ENCODE measurements around the gene GDPD3.
A peak's percentile ranks its signal among the peaks of the same experiment; 100 is the strongest.

Gene GDPD3

DNA sequence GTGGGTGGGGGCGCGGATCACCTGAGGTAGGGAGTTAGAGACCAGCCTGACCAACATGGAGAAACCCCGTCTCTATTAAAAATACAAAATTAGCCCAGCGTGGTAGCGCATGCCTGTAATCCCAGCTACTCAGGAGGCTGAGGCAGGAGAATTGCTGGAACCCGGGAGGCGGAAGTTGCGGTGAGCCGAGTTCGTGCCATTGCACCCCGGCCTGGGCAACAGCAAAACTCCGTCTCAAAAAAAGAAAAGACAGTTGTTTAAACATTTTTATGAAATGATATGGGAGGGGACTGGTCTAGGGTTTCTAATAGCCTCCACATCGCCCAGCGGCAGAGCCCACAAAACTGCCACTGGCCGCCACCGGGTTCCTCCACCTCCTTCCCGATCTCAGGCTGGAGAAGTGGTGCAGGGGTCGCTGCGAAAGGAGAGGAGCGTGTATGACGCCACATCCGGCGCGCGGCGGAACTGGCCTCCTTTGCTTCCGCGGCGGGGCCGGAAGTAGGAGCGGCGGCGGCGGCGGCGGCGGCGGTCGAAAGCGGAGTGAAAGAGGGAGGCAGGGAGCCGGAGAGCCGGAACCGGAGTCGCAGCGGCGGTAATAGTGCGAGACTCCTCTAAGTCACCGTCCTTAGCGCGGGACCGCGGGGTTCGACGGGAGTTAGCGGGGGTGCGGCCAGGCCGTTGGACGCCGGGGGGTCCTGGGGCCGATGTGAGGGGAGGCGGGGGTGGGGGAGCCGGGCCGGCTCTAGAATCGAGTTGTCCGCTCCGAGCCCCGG, 37.6 kb downstream of the GDPD3 start, which contains the start of gene PPP4C:
Gene PPP4C, plus strand, starts transcription at position 492 of the 773 bp plus-strand sequence. CDS start 384 bp downstream, outside the sequence.
- peak; percentile 85 to 93 for DNase-seq

DNA sequence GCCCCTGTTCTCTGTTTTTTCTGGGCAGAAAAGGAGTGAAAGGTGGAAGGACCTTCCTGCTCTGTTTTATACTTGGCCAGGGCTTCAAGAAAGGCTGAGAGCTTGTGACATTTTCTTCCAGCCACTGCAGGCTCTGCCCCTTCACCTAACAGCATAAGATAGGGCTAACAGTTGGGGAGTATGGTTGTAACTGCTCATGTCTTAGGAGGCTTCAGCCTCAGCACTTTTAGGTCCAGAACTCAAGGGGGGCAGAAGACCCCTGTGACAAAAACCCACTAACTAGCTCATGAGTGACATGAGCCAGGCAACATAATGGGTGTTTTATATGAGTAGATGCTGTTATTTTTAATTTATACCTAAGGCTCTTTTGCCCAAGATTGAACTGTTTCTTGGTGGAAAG, 42.8 kb downstream of the GDPD3 start:
- no peak for DNase-seq

DNA sequence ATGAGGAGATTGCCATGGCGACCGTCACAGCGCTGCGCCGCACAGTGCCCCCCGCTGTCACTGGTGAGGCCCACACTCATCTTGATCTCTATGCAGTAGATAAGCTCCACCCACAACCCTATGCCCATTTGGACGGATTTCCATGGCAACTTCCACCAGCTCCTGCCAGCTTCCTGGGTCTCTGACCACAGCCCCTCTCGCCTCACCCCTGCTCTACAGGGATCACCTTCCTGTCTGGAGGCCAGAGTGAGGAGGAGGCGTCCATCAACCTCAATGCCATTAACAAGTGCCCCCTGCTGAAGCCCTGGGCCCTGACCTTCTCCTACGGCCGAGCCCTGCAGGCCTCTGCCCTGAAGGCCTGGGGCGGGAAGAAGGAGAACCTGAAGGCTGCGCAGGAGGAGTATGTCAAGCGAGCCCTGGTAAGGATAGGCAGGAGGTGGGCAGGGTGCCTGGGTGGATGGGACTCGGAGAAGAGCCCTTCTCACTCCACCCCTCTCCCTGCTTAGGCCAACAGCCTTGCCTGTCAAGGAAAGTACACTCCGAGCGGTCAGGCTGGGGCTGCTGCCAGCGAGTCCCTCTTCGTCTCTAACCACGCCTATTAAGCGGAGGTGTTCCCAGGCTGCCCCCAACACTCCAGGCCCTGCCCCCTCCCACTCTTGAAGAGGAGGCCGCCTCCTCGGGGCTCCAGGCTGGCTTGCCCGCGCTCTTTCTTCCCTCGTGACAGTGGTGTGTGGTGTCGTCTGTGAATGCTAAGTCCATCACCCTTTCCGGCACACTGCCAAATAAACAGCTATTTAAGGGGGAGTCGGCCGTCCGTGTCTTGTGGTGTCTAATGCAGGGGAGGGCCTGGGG, 43.5 kb downstream of the GDPD3 start:
- DNase-seq, result no peak

DNA sequence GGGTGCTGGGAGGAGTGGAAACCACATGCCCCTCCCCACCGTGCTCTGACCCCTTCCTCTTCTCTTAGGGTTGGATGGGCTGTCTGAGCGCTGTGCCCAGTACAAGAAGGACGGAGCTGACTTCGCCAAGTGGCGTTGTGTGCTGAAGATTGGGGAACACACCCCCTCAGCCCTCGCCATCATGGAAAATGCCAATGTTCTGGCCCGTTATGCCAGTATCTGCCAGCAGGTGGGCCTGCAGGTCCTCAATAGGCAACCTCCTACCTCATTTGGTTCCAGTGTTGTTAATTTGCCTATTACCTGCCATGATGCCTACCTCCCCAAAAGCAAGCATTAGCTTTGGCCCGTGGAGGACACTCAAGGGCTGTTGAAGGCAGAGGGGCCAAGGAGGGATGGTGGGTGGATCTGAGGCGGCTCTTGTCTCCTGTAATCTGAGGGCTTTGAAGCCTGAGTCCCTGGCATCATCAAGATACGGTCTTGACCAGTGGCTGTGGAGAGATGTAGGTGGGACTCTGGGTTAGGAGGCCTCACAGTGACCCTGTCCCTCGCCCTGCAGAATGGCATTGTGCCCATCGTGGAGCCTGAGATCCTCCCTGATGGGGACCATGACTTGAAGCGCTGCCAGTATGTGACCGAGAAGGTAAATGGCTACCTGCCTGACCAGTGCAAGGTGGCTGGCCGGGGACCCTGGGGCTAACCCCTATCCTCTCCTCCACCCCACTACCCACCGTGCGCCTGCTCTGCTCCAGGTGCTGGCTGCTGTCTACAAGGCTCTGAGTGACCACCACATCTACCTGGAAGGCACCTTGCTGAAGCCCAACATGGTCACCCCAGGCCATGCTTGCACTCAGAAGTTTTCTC, 44.4 kb downstream of the GDPD3 start:
- DNase-seq, result peak in 1 of 2 experiments; percentile 43

DNA sequence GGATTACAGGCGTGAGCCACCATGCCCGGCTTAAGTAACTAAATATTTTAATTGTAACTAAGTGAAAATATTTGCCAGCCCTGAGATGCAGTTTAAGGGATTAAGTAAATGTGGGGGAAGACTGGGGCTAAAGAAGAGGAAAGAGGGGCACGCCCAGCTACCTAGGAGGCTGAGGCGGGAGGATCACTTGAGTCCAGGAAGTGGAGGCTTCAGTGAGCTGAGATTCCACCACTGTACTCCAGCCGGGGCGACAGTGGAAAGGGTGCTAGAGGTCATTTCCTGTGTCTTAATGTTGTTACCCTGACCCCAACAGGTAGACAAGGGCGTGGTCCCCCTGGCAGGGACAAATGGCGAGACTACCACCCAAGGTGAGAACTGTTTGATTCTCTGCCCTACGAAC, 45.0 kb downstream of the GDPD3 start:
- no peak for DNase-seq

DNA sequence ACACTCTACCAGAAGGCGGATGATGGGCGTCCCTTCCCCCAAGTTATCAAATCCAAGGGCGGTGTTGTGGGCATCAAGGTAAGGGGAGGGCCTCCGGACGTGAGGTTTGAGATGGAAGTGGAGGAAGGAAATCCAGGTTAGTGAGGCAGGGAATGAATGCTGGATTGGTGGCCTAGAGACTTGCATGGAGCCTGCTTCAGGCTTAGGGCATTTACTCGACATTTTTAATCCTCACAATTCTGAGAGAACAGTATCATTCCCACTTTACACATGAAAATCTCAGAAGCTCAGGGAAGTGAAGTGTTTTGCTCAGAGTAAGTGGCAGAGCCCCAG, 45.8 kb downstream of the GDPD3 start:
- DNase-seq, result peak in 1 of 2 experiments; percentile 23

DNA sequence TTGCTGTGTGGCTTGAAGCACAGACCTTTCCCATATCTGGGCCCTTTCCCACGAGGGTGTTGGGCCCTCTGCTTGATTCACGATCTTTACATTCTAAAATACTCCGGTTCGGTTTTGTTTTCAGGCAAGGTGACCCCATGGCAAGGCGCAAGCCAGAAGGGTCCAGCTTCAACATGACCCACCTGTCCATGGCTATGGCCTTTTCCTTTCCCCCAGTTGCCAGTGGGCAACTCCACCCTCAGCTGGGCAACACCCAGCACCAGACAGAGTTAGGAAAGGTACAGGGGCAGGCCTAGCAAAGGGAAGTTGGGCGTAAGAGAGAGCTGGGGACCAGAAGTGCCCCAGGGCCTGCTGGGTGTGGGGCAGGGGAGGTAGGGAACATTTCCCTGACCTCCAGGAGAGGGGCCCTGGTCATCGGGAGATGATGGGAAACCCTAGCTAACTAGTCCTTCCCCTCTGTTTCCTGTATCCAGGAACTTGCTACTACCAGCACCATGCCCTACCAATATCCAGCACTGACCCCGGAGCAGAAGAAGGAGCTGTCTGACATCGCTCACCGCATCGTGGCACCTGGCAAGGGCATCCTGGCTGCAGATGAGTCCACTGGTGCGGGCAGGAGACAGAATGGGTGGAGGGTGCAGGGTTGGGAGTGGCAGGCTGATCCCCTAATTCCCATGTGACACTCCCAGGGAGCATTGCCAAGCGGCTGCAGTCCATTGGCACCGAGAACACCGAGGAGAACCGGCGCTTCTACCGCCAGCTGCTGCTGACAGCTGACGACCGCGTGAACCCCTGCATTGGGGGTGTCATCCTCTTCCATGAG, 46.4 kb downstream of the GDPD3 start:
- no peak for DNase-seq

DNA sequence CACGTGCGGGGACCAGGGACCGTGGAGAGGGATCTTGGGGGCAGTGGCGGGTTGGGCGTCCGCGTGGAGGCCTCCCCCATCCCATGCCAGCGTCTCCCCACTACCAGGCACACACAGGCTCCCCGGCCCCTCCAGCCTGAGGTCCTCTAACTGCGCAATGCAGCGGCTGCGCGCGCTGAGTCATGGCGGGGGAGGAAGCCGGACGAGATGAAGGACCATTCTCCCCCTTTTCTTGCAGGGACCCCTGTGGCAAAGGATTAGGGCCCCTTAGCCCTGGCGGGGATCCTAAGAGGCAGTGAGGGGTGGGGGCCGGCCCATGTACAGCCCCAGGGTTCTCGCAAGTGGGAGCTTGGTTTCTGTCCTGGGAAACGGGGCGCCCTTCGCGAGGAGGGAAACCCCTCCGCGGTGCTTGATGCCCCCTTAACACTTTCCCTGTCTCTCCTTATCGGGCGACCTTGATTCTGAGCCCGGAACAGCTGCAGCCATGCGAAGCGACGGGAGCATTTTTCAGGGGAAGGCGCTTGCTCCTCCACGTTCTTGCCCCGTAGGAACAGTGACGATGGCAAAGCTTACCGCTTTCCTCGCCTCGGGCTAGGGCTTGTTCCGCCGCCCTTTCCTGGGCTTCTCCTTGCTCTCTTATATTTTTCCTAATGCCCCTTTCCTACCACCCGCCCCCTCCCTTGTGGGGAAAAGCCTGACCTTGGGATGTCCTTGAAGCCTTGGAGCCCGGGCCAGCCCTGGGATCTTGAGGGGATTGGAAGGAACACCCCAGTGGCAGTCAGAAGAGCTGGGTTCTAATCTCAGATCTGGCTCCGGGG, 47.2 kb downstream of the GDPD3 start:
- peak in 1 of 2 experiments; percentile 54 for DNase-seq

DNA sequence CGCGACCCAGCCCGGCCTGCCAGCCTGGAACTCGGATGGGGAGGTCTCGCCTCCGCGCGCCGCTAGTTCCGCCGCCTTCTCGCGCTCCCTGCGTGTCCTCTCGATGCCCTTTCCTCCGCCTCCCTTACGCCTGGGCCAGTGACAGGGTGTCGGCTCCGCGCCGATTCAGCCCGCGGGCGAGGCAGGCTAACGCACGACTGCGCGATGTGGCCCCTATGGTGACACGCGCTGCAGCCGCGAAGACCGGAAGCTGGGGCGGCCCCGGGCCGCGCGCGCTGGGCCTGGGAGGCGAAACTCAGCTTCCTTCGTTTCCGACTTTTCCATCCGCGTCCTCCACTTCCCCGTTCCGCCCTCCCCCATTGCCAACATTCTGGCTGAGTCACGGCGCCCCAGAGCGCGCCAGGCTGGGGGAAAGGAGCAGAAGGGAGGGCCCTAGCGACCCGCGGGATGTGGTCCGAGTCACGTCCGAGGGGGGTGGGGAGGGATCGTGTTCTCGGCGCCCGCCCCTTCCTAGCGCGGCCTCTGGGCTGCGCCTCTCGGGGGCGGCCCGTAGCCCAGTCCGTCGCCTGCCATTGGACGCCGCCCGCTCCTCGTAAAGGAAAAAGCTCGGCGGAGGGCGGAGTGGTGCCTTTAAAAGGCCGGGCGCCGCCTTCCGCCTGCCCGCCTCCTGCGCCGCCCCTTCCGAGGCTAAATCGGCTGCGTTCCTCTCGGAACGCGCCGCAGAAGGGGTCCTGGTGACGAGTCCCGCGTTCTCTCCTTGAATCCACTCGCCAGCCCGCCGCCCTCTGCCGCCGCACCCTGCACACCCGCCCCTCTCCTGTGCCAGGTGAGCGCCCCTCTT, 48.0 kb downstream of the GDPD3 start, which contains the start of gene ALDOA:
Gene ALDOA, plus strand, starts transcription at position 659 of the 841 bp plus-strand sequence. CDS start 1,138 bp downstream, outside the sequence.
- peak; percentile 98 for DNase-seq

DNA sequence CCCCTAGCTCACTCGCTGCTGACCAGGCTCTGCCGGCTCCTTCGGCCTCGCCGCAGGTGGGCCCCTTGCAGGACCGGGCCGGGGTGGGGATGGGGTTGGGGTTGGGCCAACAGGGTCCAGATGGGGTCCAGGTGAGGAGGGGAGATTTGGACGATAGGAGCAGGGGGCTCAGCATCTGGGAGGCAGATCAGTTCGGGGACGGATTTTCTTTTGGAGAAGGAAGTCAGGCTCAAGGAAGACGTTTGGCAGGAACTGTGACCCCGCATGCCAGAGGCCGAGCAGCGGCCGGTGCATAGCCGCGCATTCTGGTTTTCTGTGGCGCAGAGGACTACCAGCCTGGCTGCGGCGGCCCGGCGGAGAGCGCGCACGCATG, 48.6 kb downstream of the GDPD3 start:
- no peak for DNase-seq

DNA sequence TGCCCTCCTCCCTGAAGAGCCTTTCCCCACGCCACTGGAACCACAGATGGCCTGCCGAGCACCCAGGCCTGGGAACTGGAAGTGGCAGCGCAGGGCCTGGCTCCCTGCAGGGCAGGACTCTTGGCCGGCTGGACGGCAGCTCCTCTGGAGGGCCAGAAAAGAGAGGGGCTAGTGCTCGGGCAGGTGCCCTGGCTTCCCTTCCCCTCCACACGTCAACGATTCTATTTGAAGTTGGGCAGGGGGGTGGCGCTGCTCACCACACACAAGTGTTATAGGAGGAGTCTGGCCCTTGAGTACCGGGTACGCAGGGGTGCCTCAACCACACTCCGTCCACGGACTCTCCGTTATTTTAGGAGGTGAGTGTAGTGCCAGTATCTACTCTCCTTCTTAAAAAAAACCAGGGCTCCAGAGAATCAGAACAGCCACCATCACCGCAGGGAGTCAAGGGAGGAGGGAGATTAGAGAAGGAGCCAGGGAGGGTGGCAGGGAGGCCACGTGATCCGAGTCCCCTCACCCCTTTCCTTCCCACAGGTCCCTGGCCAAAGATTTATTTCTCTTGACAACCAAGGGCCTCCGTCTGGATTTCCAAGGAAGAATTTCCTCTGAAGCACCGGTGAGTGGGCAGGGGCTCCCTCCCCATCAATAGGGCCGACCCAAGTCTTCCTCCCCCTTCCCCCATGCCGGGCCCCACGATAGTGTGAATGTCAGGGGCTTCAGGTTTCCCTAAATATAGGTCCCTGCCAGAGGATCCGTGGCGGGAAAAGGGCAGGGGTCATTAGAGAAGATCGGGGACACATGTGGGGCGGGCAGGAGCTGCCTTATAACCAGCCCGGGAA, 49.2 kb downstream of the GDPD3 start:
- DNase-seq, result peak in 1 of 2 experiments; percentile 57

DNA sequence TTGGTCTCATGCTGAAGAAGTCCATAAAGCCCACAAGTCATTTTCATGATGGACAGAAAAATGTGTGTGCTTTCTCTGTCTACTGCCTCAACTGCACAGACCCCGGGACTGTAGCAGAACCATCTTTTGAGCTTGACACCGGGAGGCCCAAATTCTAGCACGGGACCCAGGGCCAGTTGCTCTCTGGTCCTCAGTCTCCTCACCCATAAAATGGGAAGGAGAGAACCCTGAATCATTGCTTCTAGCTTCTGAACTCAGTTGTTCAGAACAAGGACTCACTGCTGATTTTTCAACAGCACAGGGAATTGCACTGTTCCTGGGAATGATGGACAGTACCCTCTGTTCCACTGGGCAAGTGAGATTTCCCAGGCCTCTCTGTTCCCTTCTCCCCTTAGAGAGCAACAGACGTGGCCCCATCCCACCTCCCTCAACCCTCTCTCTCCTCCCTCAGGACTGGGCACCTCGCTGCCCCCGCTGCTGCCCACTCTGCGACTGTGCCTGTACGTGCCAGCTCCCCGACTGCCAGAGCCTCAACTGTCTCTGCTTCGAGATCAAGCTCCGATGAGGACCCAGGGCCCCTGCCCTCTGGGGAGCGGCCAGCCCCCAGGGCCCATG, 50.0 kb downstream of the GDPD3 start:
- no peak for DNase-seq

DNA sequence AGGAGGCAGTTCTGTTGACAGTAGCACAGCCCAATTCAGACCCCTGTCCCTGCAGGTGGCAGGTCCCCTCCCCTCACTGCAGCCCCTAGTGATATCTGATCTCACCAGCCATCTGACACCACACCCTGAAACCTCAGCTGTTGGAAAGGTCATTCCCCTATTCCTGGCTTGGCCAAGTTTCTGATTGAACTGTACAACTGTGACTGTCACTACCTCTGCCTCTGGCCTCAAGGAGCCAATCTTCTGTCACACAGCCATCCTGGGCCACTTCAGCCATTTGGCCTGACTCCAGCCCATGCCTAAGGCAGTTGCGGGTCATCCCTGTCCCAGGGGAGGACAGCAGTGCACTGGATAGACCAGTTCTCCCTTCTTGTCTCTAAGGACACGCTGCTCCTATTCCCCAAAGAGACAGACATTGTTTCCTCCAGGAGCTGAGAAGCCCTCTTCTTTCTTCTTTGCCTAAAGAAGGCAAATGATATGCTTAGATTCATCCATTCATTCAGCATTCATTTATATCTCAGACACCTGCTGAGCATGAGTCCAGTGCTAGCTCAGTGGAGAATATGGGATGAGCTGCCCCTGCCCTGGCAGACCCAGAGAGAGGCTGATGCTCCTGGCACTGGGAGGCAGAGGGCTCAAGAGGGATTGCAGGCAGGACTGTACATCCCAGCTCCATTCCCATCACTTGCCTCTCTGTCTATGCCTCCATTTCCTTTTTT, 52.3 kb downstream of the GDPD3 start:
- no peak for DNase-seq

DNA sequence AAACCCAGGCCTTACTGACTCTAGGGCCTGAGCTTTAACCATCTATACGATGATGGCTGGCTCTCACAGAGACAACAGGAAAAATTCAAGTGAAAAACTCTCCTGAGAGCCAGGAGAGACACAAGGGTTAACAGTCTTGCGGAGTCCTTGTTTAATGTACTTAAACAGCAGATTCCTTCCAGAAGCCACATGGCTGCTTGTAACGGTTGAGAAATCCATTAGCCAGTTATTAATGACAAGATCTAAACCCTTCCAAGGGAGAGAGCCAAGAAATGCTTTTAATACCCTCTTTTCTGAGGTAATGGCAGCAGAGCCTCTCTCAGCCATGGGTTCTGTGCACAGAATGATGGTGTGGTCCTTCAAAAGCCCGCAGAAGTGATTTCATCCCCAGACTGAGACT, 53.0 kb downstream of the GDPD3 start:
- no peak for DNase-seq

DNA sequence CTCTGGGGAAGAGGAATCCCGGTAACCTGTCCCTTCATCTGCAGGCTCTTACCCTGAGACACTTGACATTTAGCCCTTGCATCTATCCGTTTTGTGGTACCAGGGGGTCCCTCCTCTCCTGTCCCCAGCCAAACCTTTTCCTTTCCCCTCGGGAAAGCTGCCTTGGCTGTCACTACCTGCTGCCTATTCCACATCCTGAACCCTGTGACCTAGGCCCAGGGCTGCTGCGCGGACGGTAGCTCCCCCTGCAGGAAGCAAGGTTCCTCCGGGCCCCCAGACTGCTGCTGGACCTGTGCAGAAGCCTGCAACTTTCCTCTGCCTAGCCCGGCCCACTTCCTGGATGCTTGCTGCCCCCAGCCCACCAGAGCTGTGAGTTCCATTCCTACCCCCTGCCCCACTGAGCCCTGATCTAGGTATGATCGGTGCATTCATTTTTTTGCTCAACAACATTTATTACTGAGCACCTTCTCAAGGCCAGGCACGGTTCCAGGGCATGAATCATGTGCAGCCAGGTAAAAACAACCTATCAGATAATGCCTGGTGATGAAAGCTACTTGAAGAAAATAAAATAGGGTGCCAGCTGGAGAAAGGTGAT, 58.3 kb downstream of the GDPD3 start:
- DNase-seq, result peak in 1 of 2 experiments; percentile 43

Data from SW 1271 (cell line).